GM12878 (cell line): Measurements from ENCODE around the gene BEST3. TPM values are rescaled to one million over a fixed set of nuclear protein-coding genes. Genes with fewer than 3 reads are reported as not detected.
A peak's percentile ranks its signal among the peaks of the same experiment; 100 is the strongest.

Experiments
- ATAC-seq: fragments of 200-7000 bp; cut with Tn5 transposase; 3 replicates; pipeline ENCODE4 v1.9.1; 2020; ENCODE audit warnings: mild to moderate bottlenecking, moderate library complexity
- BruUV-seq: library from RNA; stranded (reverse); fragments of 400-500 nt; replicated peaks from 2 replicates; lab custom pipeline; 2021; lab: Mats Ljungman, UMichigan
- CTCF ChIA-PET: fragments of 300-600 bp; sonication (Branson Sonifier 250); formaldehyde crosslinking; extraction: SDS; loops from one replicate; lab custom pipeline; 2021; ENCODE audit warnings: inconsistent platforms; lab: Yijun Ruan, JAX
- POLR2A ChIA-PET: fragments of 350-600 bp; formaldehyde crosslinking; extraction: SDS; loops from one replicate; lab custom pipeline; 2021; ENCODE audit warnings: inconsistent platforms; lab: Charles Lee
- RAD21 ChIA-PET: fragments of 300-600 bp; sonication (Branson Sonifier 250); formaldehyde crosslinking; loops from one replicate; lab custom pipeline; 2023; ENCODE audit warnings: antibody characterized with exemption; ENCODE audit not compliant: unreplicated experiment; lab: Charles Lee
- SMC1A ChIA-PET: fragments of 300-600 bp; sonication (Branson Sonifier 250); formaldehyde crosslinking; loops from one replicate; lab custom pipeline; 2023; ENCODE audit not compliant: unreplicated experiment, uncharacterized antibody; lab: Charles Lee
- DNase-seq: peaks from one replicate; pipeline ENCODE4 v3.0.0-alpha.2; 2011; ENCODE audit warnings: low read depth, low spot score
- FAIRE-seq: peaks from 3 replicates; lab custom pipeline; 2011; peaks lifted over from hg19 to GRCh38; lab: Jason Lieb, UNC
- H2AFZ ChIP-seq: 2 replicates; pipeline ENCODE4 v1.6.0; 2011; ENCODE audit warnings: low read depth, low read length, control low read depth; ENCODE audit not compliant: control insufficient read depth
- H3K27ac ChIP-seq: 2 replicates; pipeline ENCODE4 v1.5.1; 2011; ENCODE audit warnings: control low read depth; ENCODE audit not compliant: control insufficient read depth, insufficient read depth
- H3K27me3 ChIP-seq, 2 experiments: replicated peaks in 1 of 2; 2 replicates each; pipeline versions ENCODE4 v1.6.0 to v1.6.1; 2011; ENCODE audit warnings: low read length in 1 of 2; ENCODE audit not compliant: control insufficient read depth in 2 of 2, insufficient read depth in 2 of 2
- H3K36me3 ChIP-seq, 2 experiments: 2 replicates each; pipeline ENCODE4 v1.5.1; 2011; ENCODE audit warnings: low read length in 1 of 2; ENCODE audit not compliant: control insufficient read depth in 2 of 2, insufficient read depth in 2 of 2
- H3K4me1 ChIP-seq: 2 replicates; pipeline ENCODE4 v1.6.1; 2011; ENCODE audit warnings: mild to moderate bottlenecking, low read length, moderate library complexity, mixed read lengths; ENCODE audit not compliant: control insufficient read depth, insufficient read depth
- H3K4me2 ChIP-seq: 2 replicates; pipeline ENCODE4 v1.6.0; 2011; ENCODE audit warnings: control low read depth; ENCODE audit not compliant: control insufficient read depth, insufficient read depth
- H3K4me3 ChIP-seq: fragments of 200-600 bp; sonication (generic); 2 replicates; pipeline ENCODE4 v1.5.1; 2016
- H3K79me2 ChIP-seq: 2 replicates; pipeline ENCODE4 v1.6.0; 2011; ENCODE audit warnings: low read length; ENCODE audit not compliant: control insufficient read depth, insufficient read depth
- H3K9ac ChIP-seq: 2 replicates; pipeline ENCODE4 v1.8.0; 2011; ENCODE audit warnings: low read length, control low read depth, mixed read lengths; ENCODE audit not compliant: control insufficient read depth, insufficient read depth
- H3K9me3 ChIP-seq: replicated peaks from 3 replicates; pipeline ENCODE4 v1.5.1; 2011; ENCODE audit warnings: mild to moderate bottlenecking, low read length; ENCODE audit not compliant: control insufficient read depth, insufficient read depth
- H4K20me1 ChIP-seq: 2 replicates; pipeline ENCODE4 v1.6.0; 2011; ENCODE audit not compliant: control insufficient read depth, insufficient read depth
- BACH1 ChIP-seq: fragments of 450-650 bp; IDR thresholded peaks from 2 replicates; pipeline ENCODE4 v1.6.1; 2017; ENCODE audit warnings: mild to moderate bottlenecking, borderline replicate concordance
- CHD1 ChIP-seq: IDR thresholded peaks from 2 replicates; pipeline ENCODE4 v1.6.1; 2012; ENCODE audit warnings: low read depth, low read length, improper control_type of control experiment
- EGR1 ChIP-seq, 2 experiments: IDR thresholded peaks; 1 replicate in 1 of 2; 2 replicates in 1 of 2; pipeline ENCODE4 v1.6.1; 2011 to 2012; ENCODE audit warnings: low read depth in 2 of 2, low read length in 2 of 2, borderline replicate concordance in 1 of 2, mild to moderate bottlenecking in 1 of 2, moderate library complexity in 1 of 2
- EP300 ChIP-seq, 2 experiments: fragments of 150-350 bp in 1 of 2; IDR thresholded peaks; 2 replicates each; pipeline ENCODE4 v1.6.1; 2011 to 2012; ENCODE audit warnings: low read depth in 2 of 2, low read length in 2 of 2, borderline replicate concordance in 1 of 2, improper control_type of control experiment in 1 of 2, inconsistent platforms in 1 of 2; ENCODE audit not compliant: control insufficient read depth in 1 of 2
- JUNB ChIP-seq: IDR thresholded peaks from 2 replicates; pipeline ENCODE4 v1.6.1; 2016; ENCODE audit warnings: antibody characterized with exemption, mild to moderate bottlenecking
- LARP7 ChIP-seq: fragments of 450-650 bp; IDR thresholded peaks from 2 replicates; pipeline ENCODE4 v1.6.1; 2017; ENCODE audit warnings: mild to moderate bottlenecking
- MXI1 ChIP-seq: fragments of 150-350 bp; IDR thresholded peaks from 2 replicates; pipeline ENCODE4 v1.6.1; 2011; ENCODE audit warnings: low read depth, mild to moderate bottlenecking, inconsistent platforms, low read length, improper control_type of control experiment
- NRF1 ChIP-seq: conservative IDR thresholded peaks from 2 replicates; pipeline ENCODE4 v1.6.1; 2011; ENCODE audit warnings: mild to moderate bottlenecking, low read depth, low read length, improper control_type of control experiment
- PAX5 ChIP-seq: IDR thresholded peaks from 2 replicates; pipeline ENCODE4 v1.6.1; 2011; ENCODE audit warnings: low read depth, low read length, borderline replicate concordance
- POLR2A ChIP-seq: IDR thresholded peaks from 2 replicates; pipeline ENCODE4 v1.6.1; 2011; ENCODE audit warnings: low read depth, mild to moderate bottlenecking, low read length
- RFX5 ChIP-seq: IDR thresholded peaks from 2 replicates; pipeline ENCODE4 v1.6.1; 2011; ENCODE audit warnings: low read depth, low read length, improper control_type of control experiment
- TARDBP ChIP-seq: IDR thresholded peaks from 2 replicates; pipeline ENCODE4 v1.6.1; 2016; ENCODE audit warnings: borderline replicate concordance
- TCF3 ChIP-seq: IDR thresholded peaks from 2 replicates; pipeline ENCODE4 v1.6.1; 2012; ENCODE audit warnings: low read depth, mild to moderate bottlenecking, low read length, borderline replicate concordance; ENCODE audit not compliant: insufficient read depth
- WGBS: methylation state at CpG from one replicate; pipeline ENCODE4 v1.1.6; 2016; ENCODE audit warnings: low lambda C conversion rate; ENCODE audit not compliant: insufficient replicate concordance, insufficient coverage; ENCODE audit errors: missing lambda C conversion rate; 5-methylcytosine and 5-hydroxymethylcytosine counted together
- in situ Hi-C: fragments of 300-500 bp; cut with MboI; formaldehyde crosslinking; loops from 9 replicates; pipeline ENCODE4 v1.14.3; 2018; ENCODE audit warnings: mixed read lengths
- intact Hi-C: fragments of 100-400 bp; cut with micrococcal nuclease; formaldehyde crosslinking; loops from one replicate; pipeline ENCODE4 v1.14.2; 2022; ENCODE audit not compliant: unreplicated experiment
- polyA plus RNA-seq, 11 experiments: library from polyadenylated mRNA; depleted of rRNA in 4 of 11; unstranded in 6 of 11; stranded (reverse) in 5 of 11; fragments of >200 nt; fragmentation: Nextera tagmentation in 4 of 11; fragmentation: Illumina TruSeq in 1 of 11; extraction: Ambion mirVana in 4 of 11; extraction: Trizol in 1 of 11; gene quantifications; 1 replicate in 1 of 11; 2 replicates in 10 of 11; pipeline versions ENCODE4 v1.2.1 to v1.2.3, GENCODE V29; 2011 to 2016; ENCODE audit warnings: inconsistent platforms in 2 of 11, missing spikeins in 2 of 11, low read depth in 1 of 11
- total RNA-seq, 4 experiments: library from RNA; depleted of rRNA in 3 of 4; stranded (reverse); fragments of >200 nt in 3 of 4; fragmentation: Illumina TruSeq in 1 of 4; extraction: Trizol in 1 of 4; gene quantifications; 2 replicates each; pipeline versions ENCODE4 v1.2.1 to v1.2.3, GENCODE V29; 2013 to 2021
- TF ChIP-seq, protein P1 (sequence below): fragments of 450-650 bp; IDR thresholded peaks from 2 replicates; pipeline ENCODE4 v1.6.1; 2016; ENCODE audit warnings: mild to moderate bottlenecking
- TF ChIP-seq, protein P2 (sequence below): fragments of 450-650 bp; IDR thresholded peaks from 2 replicates; pipeline ENCODE4 v1.6.1; 2017; ENCODE audit warnings: mild to moderate bottlenecking, moderate library complexity
- TF ChIP-seq, protein P3 (sequence below): IDR thresholded peaks from 2 replicates; pipeline ENCODE4 v1.6.1; 2011; ENCODE audit warnings: low read depth, low read length, improper control_type of control experiment, borderline replicate concordance

The BEST3 gene
- total and polyA plus RNA-seq, 10 of the 15 experiments (the other 5 are each of a cell fraction or from before 2014, with no cell fraction given): not detected

DNA sequence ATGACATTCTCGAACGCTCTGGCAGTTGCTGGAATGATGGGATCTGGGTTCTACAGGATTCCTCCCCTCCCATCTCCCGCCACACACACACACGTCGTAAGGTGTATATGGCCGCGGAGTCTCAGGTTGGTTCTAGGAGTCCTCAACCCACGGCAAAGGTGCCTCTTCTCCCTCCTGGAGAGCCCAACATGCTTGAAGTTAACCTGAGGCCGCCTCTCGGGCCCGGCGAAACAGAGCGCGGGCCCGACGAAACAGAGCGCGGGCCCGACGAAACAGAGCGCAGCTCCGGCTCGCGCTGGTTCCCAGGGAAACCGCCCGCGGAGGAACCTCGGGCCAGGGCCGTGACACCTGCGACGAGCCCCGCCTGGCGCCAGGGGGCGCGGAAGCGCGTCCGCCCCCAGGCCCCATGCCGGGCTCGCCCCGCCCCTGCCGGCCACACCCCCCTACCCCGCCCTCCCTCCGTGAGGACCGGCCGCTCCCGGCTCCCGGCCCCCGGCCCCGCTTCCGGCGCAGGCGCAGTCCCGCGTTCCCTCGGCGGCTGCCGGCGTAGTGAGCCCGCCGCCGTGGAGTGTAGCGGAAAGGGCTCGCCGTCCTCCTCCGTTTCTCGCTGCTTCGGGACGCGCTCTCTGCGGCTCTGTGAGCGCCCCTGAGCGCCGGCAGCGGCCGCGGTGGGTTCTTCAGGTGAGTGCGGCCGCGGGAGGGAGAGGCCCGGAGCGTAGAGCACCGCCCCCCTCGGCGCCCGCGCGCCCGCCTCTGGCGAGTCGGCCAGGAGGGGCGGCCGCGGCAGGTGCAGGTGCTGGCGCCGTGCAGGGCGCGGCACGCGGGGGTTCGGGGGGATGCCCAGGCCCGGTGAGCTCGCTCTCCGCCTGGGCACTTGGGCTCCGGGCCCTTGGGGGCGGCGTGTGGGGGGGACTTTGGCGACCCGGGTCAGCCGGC lies 39.5 kb upstream of the BEST3 start, which contains the start of gene RAB3IP:
RAB3IP (plus strand) TSS at position 510 of the 936 bp plus-strand sequence. CDS start 16,549 bp downstream, outside the sequence.
- peak; percentile 51 for DNase-seq
- Histone ChIP-seq H3K4me2 (peak within 1 kb of the TSS; percentile 99), H3K4me1 (peaks cover 3% of the 10 kb centered on the region; the same call in 1 of the 2 replicates), H3K36me3 (no peaks in the 10 kb centered on the region), H3K4me3 (peak within 1 kb of the TSS; percentile 77), H2AFZ (peak within 1 kb of the TSS; percentile 98), H3K27ac (peak within 1 kb of the TSS; percentile 74), H3K9ac (peak within 1 kb of the TSS; percentile 76), H3K79me2 (peaks cover 26% of the 10 kb centered on the region), H4K20me1 (no peaks in the 10 kb centered on the region), H3K27me3 (no peaks in the 10 kb centered on the region), H3K9me3 (no peaks in the 10 kb centered on the region)
- intact Hi-C loops (loop anchor here (5.0 kb wide), 2 partner anchors 139 to 381 kb away; partner anchors contain the start of gene YEATS4), in situ Hi-C loops (no loop called here)
- ChIA-PET SMC1A (interaction anchor here (1.1 to 1.5 kb wide), 3 partner anchors 8 to 45 kb away, joined by 3 read pairs; no protein-coding TSS in a partner anchor), CTCF (interaction anchor here (0.7 to 1.1 kb wide), 3 partner anchors 9 to 41 kb away, joined by 3 to 4 read pairs (median 3); no protein-coding TSS in a partner anchor), RAD21 (interaction anchor here (1.2 kb wide), 1 partner anchor 268 kb away, joined by 3 read pairs; no protein-coding TSS in a partner anchor), POLR2A (interaction anchor here (1.0 to 1.3 kb wide), 3 partner anchors 9 to 378 kb away, joined by 3 to 4 read pairs (median 4); no protein-coding TSS in a partner anchor)
- peak; percentile 88 for ATAC-seq
- no TSS peak for BruUV-seq
- 2% methylated on average over 93 of the region's 110 CpGs for WGBS
- peak; percentile 83 for FAIRE-seq
- TF ChIP-seq TCF3: 0 out of 2 replicates have a peak, but pooled peaks have one; percentile 67
- peak; percentile 82 for TF ChIP-seq LARP7
- TF ChIP-seq, protein P1, sequence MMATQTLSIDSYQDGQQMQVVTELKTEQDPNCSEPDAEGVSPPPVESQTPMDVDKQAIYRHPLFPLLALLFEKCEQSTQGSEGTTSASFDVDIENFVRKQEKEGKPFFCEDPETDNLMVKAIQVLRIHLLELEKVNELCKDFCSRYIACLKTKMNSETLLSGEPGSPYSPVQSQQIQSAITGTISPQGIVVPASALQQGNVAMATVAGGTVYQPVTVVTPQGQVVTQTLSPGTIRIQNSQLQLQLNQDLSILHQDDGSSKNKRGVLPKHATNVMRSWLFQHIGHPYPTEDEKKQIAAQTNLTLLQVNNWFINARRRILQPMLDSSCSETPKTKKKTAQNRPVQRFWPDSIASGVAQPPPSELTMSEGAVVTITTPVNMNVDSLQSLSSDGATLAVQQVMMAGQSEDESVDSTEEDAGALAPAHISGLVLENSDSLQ: no peak
- no peak for TF ChIP-seq JUNB
- TF ChIP-seq POLR2A: peak; percentile 69
- TF ChIP-seq BACH1: peak; percentile 74; the same call in 1 of the 2 replicates
- 0 out of 2 replicates have a peak, but pooled peaks have one; percentile 16 for TF ChIP-seq MXI1
- TF ChIP-seq TARDBP: no peak
- peak; percentile 30; the same call in 1 of the 2 replicates for TF ChIP-seq PAX5
- TF ChIP-seq RFX5: no peak
- TF ChIP-seq, protein P2, sequence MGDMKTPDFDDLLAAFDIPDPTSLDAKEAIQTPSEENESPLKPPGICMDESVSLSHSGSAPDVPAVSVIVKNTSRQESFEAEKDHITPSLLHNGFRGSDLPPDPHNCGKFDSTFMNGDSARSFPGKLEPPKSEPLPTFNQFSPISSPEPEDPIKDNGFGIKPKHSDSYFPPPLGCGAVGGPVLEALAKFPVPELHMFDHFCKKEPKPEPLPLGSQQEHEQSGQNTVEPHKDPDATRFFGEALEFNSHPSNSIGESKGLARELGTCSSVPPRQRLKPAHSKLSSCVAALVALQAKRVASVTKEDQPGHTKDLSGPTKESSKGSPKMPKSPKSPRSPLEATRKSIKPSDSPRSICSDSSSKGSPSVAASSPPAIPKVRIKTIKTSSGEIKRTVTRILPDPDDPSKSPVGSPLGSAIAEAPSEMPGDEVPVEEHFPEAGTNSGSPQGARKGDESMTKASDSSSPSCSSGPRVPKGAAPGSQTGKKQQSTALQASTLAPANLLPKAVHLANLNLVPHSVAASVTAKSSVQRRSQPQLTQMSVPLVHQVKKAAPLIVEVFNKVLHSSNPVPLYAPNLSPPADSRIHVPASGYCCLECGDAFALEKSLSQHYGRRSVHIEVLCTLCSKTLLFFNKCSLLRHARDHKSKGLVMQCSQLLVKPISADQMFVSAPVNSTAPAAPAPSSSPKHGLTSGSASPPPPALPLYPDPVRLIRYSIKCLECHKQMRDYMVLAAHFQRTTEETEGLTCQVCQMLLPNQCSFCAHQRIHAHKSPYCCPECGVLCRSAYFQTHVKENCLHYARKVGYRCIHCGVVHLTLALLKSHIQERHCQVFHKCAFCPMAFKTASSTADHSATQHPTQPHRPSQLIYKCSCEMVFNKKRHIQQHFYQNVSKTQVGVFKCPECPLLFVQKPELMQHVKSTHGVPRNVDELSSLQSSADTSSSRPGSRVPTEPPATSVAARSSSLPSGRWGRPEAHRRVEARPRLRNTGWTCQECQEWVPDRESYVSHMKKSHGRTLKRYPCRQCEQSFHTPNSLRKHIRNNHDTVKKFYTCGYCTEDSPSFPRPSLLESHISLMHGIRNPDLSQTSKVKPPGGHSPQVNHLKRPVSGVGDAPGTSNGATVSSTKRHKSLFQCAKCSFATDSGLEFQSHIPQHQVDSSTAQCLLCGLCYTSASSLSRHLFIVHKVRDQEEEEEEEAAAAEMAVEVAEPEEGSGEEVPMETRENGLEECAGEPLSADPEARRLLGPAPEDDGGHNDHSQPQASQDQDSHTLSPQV: no peak
- TF ChIP-seq, protein P3, sequence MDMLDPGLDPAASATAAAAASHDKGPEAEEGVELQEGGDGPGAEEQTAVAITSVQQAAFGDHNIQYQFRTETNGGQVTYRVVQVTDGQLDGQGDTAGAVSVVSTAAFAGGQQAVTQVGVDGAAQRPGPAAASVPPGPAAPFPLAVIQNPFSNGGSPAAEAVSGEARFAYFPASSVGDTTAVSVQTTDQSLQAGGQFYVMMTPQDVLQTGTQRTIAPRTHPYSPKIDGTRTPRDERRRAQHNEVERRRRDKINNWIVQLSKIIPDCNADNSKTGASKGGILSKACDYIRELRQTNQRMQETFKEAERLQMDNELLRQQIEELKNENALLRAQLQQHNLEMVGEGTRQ: no peak
- TF ChIP-seq CHD1: no peak
- peak in 1 of 2 experiments; percentile 87; a peak in 2 of 3 replicates for TF ChIP-seq EGR1 (IDR thresholded peaks at IDR 0.05; ENCODE audit: borderline replicate concordance in 1 of 2, low read depth in 2 of 2, low read length in 2 of 2)
- peak in 1 of 2 experiments; percentile 1; a peak in 1 of 4 replicates for TF ChIP-seq EP300 (IDR thresholded peaks at IDR 0.05; ENCODE audit: borderline replicate concordance in 1 of 2, control insufficient read depth in 1 of 2, low read depth in 2 of 2, low read length in 2 of 2)
- peak; percentile 22; the same call in 1 of the 2 replicates for TF ChIP-seq NRF1
